CD4-positive, alpha-beta T cell treated with Interleukin-4 for 1 hour (primary cell): ENCODE results near the gene CDK12.

Experiments used
- DNase-seq, 2 donors: peaks; one replicate each; pipeline ENCODE4 v3.0.0-alpha.2; 2020 to 2022

CDK12 gene

GRCh38 chr17:39549747-39550573, 88.7 kb downstream of the CDK12 start:
- no peak for DNase-seq

DNA sequence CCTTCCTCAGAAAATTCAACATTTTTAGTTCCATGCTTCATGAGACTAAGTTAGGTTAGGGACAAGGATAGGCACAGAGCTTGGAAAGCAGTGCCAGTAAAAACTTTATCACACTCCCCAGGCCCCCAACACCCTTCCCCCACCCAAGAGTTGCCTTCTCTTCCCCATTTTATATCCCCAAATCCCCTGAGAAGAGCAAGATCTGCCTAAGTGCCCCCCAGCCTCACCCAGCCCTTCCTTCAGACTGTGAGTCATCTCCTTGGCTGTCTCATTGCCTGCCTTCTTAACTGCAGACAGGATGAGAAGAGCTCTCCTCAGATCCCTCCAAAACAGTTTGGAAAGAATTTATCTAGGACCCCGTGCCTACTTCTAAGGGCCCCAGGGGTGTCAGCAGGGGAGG, 90.6 kb downstream of the CDK12 start:
- no peak for DNase-seq

DNA sequence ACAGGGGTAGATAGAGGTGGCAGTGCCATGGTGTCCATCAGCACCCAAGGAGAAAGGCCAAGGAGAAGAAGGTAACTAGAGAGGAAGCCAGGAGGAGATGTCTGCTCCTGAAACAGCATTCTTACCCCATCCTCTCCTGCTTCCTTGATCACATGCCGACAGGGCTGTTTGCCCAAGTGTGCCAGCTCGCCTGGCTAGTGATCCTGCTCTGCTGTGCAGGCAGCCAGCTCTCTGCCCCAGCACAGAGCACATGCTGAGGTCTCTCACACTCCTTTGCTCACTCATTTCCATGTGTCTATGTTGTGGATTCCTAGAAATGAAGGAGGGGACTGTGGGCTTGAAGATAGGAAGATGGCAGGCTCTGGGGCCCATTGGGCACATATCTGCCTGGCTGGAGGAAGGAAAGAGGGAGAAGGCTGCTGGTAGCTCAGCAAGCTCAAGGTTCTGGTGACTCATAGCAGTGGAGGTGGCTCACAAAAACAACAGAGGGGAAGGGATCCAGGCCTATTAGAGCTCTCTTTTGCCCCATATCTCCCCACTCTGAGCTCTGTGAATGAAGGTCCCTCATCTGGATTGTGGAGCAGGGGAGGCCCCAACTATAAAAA, 92.2 kb downstream of the CDK12 start:
- no peak for DNase-seq

- no peak for DNase-seq
These were observed 94.1 kb downstream of the CDK12 start for GRCh38 chr17:39555368-39555767.

DNA sequence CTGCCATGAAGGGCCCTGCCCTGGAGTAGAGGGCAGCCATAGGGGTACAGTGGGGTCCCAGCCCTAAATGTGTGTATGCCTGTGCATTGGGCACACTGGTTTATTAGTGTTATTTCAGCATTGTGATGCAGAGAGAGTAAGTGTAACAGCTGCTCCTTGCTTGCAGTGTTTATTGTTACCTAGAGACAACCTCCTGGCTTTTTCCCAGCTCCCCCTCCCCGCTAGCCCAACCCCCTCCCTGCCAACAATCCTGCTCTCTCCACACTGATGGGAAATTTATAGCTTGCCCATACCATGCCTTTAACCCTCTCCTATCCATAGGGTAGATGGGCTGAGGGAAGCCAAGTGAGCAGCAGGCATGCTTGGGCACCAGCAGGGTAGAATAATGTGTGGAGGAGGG, 95.1 kb downstream of the CDK12 start:
- DNase-seq: no peak

DNA sequence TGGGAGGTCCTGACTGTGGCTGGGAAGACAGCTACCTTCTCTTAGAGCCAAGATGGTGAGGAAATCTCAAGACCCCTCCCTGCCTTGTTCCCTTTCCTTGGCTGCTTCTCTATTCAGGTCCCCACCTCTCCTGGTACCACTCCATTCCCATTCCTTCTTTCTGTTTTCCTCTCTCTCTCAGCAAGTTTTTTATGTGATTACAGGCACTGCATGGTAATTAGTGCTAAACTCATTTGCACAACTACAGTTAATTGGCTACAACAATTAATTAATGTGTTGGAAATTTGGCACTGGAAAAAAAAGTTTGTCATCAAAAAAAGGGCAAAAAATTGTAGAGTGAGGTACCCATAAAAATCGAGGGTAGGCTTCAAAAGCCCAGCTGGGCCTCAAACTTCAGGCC, 101.1 kb downstream of the CDK12 start:
- no peak for DNase-seq

DNA sequence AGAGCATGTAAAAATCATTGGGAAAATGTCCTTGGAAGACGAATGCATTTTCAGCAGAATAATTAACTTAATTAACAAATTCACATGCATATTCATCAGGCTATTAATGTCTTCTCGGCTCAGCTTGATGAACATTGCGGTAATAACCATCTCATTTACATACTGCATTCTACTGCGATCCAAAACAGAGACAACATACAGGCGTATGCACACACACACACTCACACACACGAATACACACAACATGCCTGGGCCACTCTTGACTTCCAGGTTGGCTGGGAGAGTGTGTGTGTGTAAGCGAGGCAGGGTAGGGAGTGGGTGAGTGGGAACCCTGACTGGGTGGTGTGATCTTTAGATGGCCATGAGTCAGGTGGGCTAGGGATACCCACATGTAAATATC, 101.7 kb downstream of the CDK12 start:
- DNase-seq: no peak

GRCh38 chr17:39563476-39563875, 102.2 kb downstream of the CDK12 start:
- no peak for DNase-seq

- DNase-seq: no peak
These were observed 103.0 kb downstream of the CDK12 start for GRCh38 chr17:39564211-39564848.

DNA sequence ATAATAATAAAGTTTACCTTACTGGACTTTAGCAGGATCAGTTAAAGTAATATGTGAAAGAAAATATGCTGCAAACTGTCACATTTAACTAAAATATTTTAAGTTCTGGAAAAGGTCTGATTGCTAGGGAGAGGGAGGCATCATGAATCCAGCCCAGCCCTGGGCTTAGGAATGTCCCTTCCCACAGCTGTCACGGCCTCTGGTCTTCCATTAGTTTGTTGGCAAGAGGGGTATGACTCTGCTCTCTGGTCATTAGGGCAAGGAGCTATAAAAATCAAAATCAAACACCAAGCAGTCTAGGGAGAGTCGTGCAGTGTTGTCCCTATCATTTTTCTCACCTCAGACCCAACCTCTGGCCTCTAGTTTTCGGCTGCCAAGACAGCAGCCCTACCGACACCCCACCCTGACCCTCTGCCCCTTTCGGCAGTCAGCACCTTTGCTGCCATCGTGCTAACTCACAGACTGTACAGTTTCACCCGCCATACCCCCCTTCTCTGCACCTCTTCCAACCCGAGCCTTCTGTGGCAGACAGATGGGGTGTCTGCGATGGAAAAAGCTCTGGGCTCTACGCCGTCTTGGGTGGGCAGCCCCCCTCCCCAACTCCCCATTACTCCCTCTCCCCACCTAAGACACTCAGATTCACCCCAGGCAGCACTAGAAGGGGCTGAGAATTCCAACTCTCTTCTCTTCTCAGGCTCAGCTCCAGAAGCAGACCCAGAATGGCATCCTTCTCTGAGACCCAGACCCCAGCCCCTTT, 105.0 kb downstream of the CDK12 start:
- no peak for DNase-seq

DNA sequence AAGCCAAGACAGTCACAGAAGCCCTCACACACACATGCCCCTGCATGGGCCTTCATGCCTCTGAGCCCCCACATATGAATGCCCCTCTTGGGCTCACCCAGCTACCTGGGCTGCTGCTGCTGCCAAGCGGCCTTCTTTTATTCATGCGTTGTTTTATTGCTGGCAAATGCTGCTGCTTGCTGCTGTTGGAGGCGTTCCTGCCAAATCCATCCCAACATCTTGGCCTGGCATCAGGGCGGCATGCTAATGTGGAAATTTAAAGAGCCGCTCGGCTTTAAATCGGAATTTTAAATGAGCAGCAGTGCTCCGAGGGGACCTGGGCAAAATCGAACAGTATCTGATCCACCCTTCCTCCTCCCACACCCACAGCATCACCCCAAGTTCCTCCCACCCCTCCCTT, 107.4 kb downstream of the CDK12 start:
- DNase-seq: no peak

- DNase-seq: no peak
These were observed 107.8 kb downstream of the CDK12 start for GRCh38 chr17:39569126-39569525.

- no peak for DNase-seq
These were observed 110.8 kb downstream of the CDK12 start for GRCh38 chr17:39572121-39572520.

DNA sequence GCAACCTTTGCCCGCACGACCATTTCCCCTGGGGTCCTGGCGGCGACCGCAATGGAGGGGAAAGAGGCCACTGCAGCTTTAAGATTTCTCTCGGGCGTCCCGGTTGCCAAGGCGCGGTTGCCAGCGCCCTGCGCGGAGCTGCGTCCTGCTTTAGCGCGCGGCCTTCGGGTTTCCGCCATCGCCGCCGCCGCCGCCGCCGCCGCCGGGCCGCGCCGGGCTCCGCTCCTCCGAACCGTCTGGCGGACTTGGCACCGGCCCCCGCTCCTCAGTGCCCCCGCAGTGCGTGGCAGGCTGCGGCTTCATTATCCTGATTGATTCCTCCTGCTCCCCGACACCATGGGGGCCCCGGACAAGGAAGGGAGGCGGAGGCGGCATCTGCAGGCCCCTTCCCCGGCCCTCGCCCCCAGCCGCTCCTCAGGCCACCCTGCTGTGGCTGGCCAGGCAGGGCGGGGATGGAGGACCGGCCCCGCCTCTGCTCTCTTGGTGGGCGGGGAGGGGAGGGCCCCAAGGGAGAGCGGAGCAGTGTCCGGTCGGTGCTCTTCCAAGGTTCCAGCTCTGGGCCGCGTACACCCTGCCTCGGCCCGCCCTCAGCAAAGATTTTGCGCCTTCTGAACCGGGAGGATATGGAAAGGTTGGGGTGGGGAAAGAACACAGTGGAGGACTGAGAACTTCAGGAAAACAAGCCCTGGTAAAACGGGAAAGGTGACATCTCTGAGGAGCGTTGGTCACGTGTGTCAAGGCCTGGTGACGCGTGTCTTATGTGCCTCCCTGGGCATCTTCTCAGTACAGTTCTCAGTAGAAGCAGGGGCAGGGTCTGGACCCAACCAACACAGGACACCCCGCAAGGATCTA, 112.4 kb downstream of the CDK12 start:
- no peak for DNase-seq

GRCh38 chr17:39576187-39576586, 114.9 kb downstream of the CDK12 start:
- DNase-seq: no peak

GRCh38 chr17:39578272-39578671, 117.0 kb downstream of the CDK12 start:
- no peak for DNase-seq

GRCh38 chr17:39579318-39580081, 118.2 kb downstream of the CDK12 start:
- no peak for DNase-seq

GRCh38 chr17:39580082-39580468, 118.8 kb downstream of the CDK12 start:
- no peak for DNase-seq

DNA sequence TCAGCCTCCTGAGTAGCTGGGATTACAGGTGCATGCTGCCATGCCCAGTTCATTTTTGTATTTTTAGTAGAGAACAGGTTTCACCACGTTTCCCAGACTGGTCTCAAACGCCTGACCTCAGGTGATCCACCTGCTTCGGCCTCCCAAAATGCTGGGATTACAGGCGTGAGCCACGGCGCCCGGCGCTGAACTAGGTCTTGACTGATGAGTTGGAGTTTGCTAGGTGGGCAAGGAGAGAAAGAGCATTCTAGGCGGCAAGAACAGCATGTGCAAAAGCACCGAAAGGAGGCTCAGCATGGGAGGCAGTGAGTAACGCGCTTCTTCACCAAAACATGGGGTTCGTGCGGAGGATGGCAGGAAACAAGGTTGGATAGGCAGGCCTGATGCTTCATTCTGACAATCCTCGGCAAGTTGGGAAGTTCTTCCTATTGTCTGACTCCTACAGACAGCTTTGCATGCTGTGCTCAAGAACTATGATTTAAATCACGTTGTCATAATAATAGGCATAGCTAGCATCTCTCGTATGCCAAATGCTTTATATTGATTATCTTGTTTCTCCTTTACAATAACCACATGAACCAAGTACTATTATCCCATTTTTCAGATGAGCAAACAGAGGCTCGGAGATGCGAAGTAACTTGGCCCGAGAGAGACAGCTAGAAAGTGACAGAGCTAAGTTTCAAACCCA, 119.9 kb downstream of the CDK12 start:
- no peak for DNase-seq

DNA sequence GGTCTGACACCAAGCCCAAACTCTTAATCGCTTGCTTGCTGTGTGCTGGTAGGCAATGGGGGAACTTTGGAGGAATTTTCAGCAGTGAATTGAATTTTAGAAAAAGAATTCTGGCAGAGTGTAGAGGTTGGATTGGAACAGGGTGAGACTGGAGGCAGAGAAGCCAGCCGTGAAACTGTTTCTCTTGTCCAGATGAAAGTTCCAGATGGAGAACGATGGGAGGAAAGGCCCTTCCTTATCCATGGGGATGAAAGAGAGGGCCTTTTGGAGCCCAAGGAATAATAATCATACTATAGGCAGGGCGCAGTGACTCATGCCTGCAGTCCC, 120.4 kb downstream of the CDK12 start:
- DNase-seq: no peak

- no peak for DNase-seq
These were observed 121.4 kb downstream of the CDK12 start for GRCh38 chr17:39582658-39583057.
